H1 (cell line): Measurements from ENCODE around the gene ENO3. TPM values are rescaled to one million over a fixed set of nuclear protein-coding genes. Genes with fewer than 3 reads are reported as not detected.

Experiments
- CTCF ChIA-PET: fragments of 300-600 bp; sonication (Branson Sonifier 250); formaldehyde crosslinking; loops from one replicate; lab custom pipeline; 2021; ENCODE audit not compliant: partially characterized antibody; lab: Charles Lee
- POLR2A ChIA-PET: fragments of 300-600 bp; sonication (Branson Sonifier 250); formaldehyde crosslinking; loops from one replicate; lab custom pipeline; 2021; ENCODE audit warnings: inconsistent platforms; ENCODE audit not compliant: partially characterized antibody; lab: Charles Lee
- DNase-seq, 2 experiments: peaks; one replicate each; pipeline versions ENCODE4 v3.0.0 to v3.0.0-alpha.2; 2010 to 2022; ENCODE audit warnings: low spot score in 2 of 2, low read depth in 1 of 2, mixed read lengths in 1 of 2
- FAIRE-seq: peaks from 2 replicates; lab custom pipeline; 2011; peaks lifted over from hg19 to GRCh38; lab: Jason Lieb, UNC
- H2AFZ ChIP-seq: 2 replicates; pipeline ENCODE4 v1.8.1; 2012; ENCODE audit warnings: low read length, inconsistent platforms
- H2AK5ac ChIP-seq: 2 replicates; pipeline ENCODE4 v1.6.1; 2013; ENCODE audit warnings: low read depth, low read length
- H2BK120ac ChIP-seq: replicated peaks from 2 replicates; pipeline ENCODE3; 2013; ENCODE audit warnings: low read depth, low read length, inconsistent platforms
- H2BK12ac ChIP-seq: 2 replicates; pipeline ENCODE4 v1.6.1; 2013; ENCODE audit warnings: low read depth, low read length
- H2BK15ac ChIP-seq: 2 replicates; pipeline ENCODE4 v1.6.1; 2013; ENCODE audit warnings: low read length
- H2BK20ac ChIP-seq: 2 replicates; pipeline ENCODE4 v1.6.1; 2013; ENCODE audit warnings: low read length
- H2BK5ac ChIP-seq: 2 replicates; pipeline ENCODE4 v1.6.1; 2013; ENCODE audit warnings: low read depth, low read length
- H3K14ac ChIP-seq: 2 replicates; pipeline ENCODE4 v1.6.1; 2013; ENCODE audit warnings: inconsistent platforms; ENCODE audit not compliant: insufficient read length
- H3K18ac ChIP-seq: 2 replicates; pipeline ENCODE4 v1.6.1; 2013; ENCODE audit warnings: low read length; ENCODE audit errors: extremely low read depth
- H3K23ac ChIP-seq: 2 replicates; pipeline ENCODE4 v1.6.1; 2013; ENCODE audit warnings: inconsistent platforms; ENCODE audit not compliant: insufficient read length
- H3K23me2 ChIP-seq: 2 replicates; pipeline ENCODE4 v1.6.1; 2013; ENCODE audit warnings: low read depth, low read length
- H3K27ac ChIP-seq: 2 replicates; pipeline ENCODE4 v1.6.1; 2011; ENCODE audit warnings: low read depth, low read length, inconsistent platforms
- H3K27me3 ChIP-seq, 4 experiments: replicated peaks in 1 of 4; 1 replicate in 1 of 4; 2 replicates in 3 of 4; pipeline versions ENCODE4 v1.6.1 to v1.8.1; 2011 to 2013; ENCODE audit warnings: low read length in 3 of 4, mild to moderate bottlenecking in 3 of 4, inconsistent platforms in 2 of 4, mixed read lengths in 2 of 4, moderate library complexity in 1 of 4; ENCODE audit not compliant: control insufficient read depth in 3 of 4, insufficient read depth in 3 of 4; ENCODE audit errors: extremely low read depth in 1 of 4
- H3K36me3 ChIP-seq, 4 experiments: 2 replicates each; pipeline versions ENCODE4 v1.6.1 to v1.8.1; 2011 to 2013; ENCODE audit warnings: mild to moderate bottlenecking in 4 of 4, low read length in 3 of 4, moderate library complexity in 2 of 4, control low read depth in 1 of 4, inconsistent platforms in 1 of 4; ENCODE audit not compliant: insufficient read depth in 4 of 4, control insufficient read depth in 2 of 4
- H3K4ac ChIP-seq: replicated peaks from 2 replicates; pipeline ENCODE3; 2013; ENCODE audit warnings: low read length, low read depth, mixed read lengths, inconsistent platforms; ENCODE audit not compliant: insufficient read length
- H3K4me1 ChIP-seq, 4 experiments: replicated peaks in 1 of 4; 1 replicate in 1 of 4; 2 replicates in 3 of 4; pipeline versions ENCODE4 v1.6.1 to v1.8.1; 2011 to 2013; ENCODE audit warnings: low read length in 3 of 4, inconsistent platforms in 2 of 4, mixed read lengths in 1 of 4; ENCODE audit not compliant: insufficient read depth in 4 of 4, control insufficient read depth in 3 of 4
- H3K4me2 ChIP-seq, 2 experiments: 2 replicates each; pipeline versions ENCODE4 v1.6.1 to v1.8.1; 2011 to 2013; ENCODE audit warnings: low read depth in 2 of 2, low read length in 2 of 2, control low read depth in 1 of 2, inconsistent platforms in 1 of 2, mild to moderate bottlenecking in 1 of 2; ENCODE audit not compliant: insufficient read depth in 1 of 2
- H3K4me3 ChIP-seq, 4 experiments: fragments of 200-600, 300-600 bp in 1 of 4; sonication (generic), shearing (Covaris generic), sonication (Bioruptor Twin) in 1 of 4; 2 replicates each; pipeline versions ENCODE4 v1.5.1 to v1.8.1; 2011 to 2016; ENCODE audit warnings: low read length in 4 of 4, low read depth in 3 of 4, control low read depth in 2 of 4, inconsistent platforms in 2 of 4, mild to moderate bottlenecking in 2 of 4, mixed read lengths in 1 of 4, moderate library complexity in 1 of 4; ENCODE audit not compliant: insufficient read depth in 2 of 4; ENCODE audit errors: extremely low read depth in 1 of 4
- H3K56ac ChIP-seq: replicated peaks from 2 replicates; pipeline ENCODE3; 2013; ENCODE audit warnings: low read depth, mild to moderate bottlenecking, mixed read lengths, low read length, inconsistent platforms; ENCODE audit not compliant: insufficient read length
- H3K79me1 ChIP-seq: 2 replicates; pipeline ENCODE4 v1.6.1; 2013; ENCODE audit warnings: low read depth, low read length, control low read depth
- H3K79me2 ChIP-seq, 2 experiments: 2 replicates each; pipeline versions ENCODE4 v1.6.1 to v1.8.1; 2012 to 2013; ENCODE audit warnings: low read length in 2 of 2, mild to moderate bottlenecking in 2 of 2, inconsistent platforms in 1 of 2; ENCODE audit not compliant: insufficient read depth in 2 of 2, control insufficient read depth in 1 of 2
- H3K9ac ChIP-seq, 4 experiments: replicated peaks in 1 of 4; 1 replicate in 1 of 4; 2 replicates in 3 of 4; pipeline versions ENCODE4 v1.6.1 to v1.8.1; 2011 to 2013; ENCODE audit warnings: low read depth in 3 of 4, low read length in 3 of 4, control low read depth in 2 of 4, mild to moderate bottlenecking in 2 of 4, moderate library complexity in 2 of 4, inconsistent platforms in 1 of 4; ENCODE audit errors: extremely low read depth in 1 of 4
- H3K9me3 ChIP-seq, 2 experiments: 2 replicates each; pipeline versions ENCODE4 v1.6.1 to v1.8.1; 2012 to 2013; ENCODE audit warnings: mild to moderate bottlenecking in 2 of 2, moderate library complexity in 2 of 2, control low read depth in 1 of 2, inconsistent platforms in 1 of 2, low read depth in 1 of 2, low read length in 1 of 2, mixed read lengths in 1 of 2; ENCODE audit not compliant: insufficient read depth in 2 of 2
- H4K20me1 ChIP-seq, 2 experiments: replicated peaks in 1 of 2; 2 replicates each; pipeline versions ENCODE3 to v1.8.1; 2011 to 2013; ENCODE audit warnings: inconsistent platforms in 2 of 2, low read length in 2 of 2, mild to moderate bottlenecking in 1 of 2; ENCODE audit not compliant: insufficient read depth in 2 of 2, control insufficient read depth in 1 of 2
- H4K5ac ChIP-seq: 2 replicates; pipeline ENCODE4 v1.6.1; 2013; ENCODE audit warnings: low read length, low read depth, mixed read lengths, inconsistent platforms; ENCODE audit not compliant: insufficient read length
- H4K8ac ChIP-seq: 2 replicates; pipeline ENCODE4 v1.8.0; 2013; ENCODE audit warnings: mild to moderate bottlenecking, moderate library complexity, low read length, inconsistent platforms; ENCODE audit not compliant: insufficient read depth; ENCODE audit errors: extremely low read depth
- H4K91ac ChIP-seq: replicated peaks from 2 replicates; pipeline ENCODE3; 2013; ENCODE audit warnings: low read length, mixed read lengths, inconsistent platforms; ENCODE audit not compliant: insufficient read length
- BACH1 ChIP-seq: IDR thresholded peaks from 2 replicates; pipeline ENCODE4 v1.6.1; 2012; ENCODE audit warnings: low read length, improper control_type of control experiment
- CBX5 ChIP-seq: fragments of 300-800, 300-1000 bp; sonication (generic); IDR thresholded peaks from 2 replicates; pipeline ENCODE4 v1.7.1; 2016; ENCODE audit warnings: antibody characterized with exemption, low read length, low read depth
- CEBPB ChIP-seq: IDR thresholded peaks from 2 replicates; pipeline ENCODE4 v1.6.1; 2012; ENCODE audit warnings: low read depth, low read length
- CHD1 ChIP-seq: IDR thresholded peaks from 2 replicates; pipeline ENCODE4 v1.6.1; 2012; ENCODE audit warnings: low read depth, low read length, improper control_type of control experiment
- EP300 ChIP-seq, 2 experiments: IDR thresholded peaks; 1 replicate in 1 of 2; 2 replicates in 1 of 2; pipeline ENCODE4 v1.6.1; 2011 to 2012; ENCODE audit warnings: low read depth in 2 of 2, low read length in 2 of 2, mild to moderate bottlenecking in 2 of 2, borderline replicate concordance in 1 of 2, inconsistent platforms in 1 of 2, moderate library complexity in 1 of 2
- GTF2F1 ChIP-seq: IDR thresholded peaks from 2 replicates; pipeline ENCODE4 v1.6.1; 2012; ENCODE audit warnings: low read depth, low read length, improper control_type of control experiment, borderline replicate concordance
- HDAC2 ChIP-seq, 2 experiments: fragments of 300-600 bp in 1 of 2; sonication (generic) in 1 of 2; IDR thresholded peaks; 2 replicates each; pipeline ENCODE4 v1.6.1; 2011 to 2012; ENCODE audit warnings: low read depth in 2 of 2, low read length in 2 of 2, mild to moderate bottlenecking in 2 of 2, moderate library complexity in 2 of 2, borderline replicate concordance in 1 of 2, inconsistent platforms in 1 of 2
- PHF8 ChIP-seq: fragments of 200-600 bp; sonication (generic); conservative IDR thresholded peaks from 2 replicates; pipeline ENCODE4 v1.7.1; 2012; ENCODE audit warnings: low read depth, mild to moderate bottlenecking, inconsistent platforms, low read length, moderate library complexity
- RBBP5 ChIP-seq: IDR thresholded peaks from 2 replicates; pipeline ENCODE4 v1.7.1; 2012; ENCODE audit warnings: low read depth, mild to moderate bottlenecking, inconsistent platforms, low read length, moderate library complexity, borderline replicate concordance
- SP1 ChIP-seq: IDR thresholded peaks from 2 replicates; pipeline ENCODE4 v1.6.1; 2011; ENCODE audit warnings: low read depth, low read length
- SUZ12 ChIP-seq: fragments of 200-600 bp; sonication (generic); IDR thresholded peaks from 2 replicates; pipeline ENCODE4 v1.6.1; 2012; ENCODE audit warnings: mild to moderate bottlenecking, inconsistent platforms, low read length, moderate library complexity, mixed read lengths
- WGBS, 2 experiments: shearing (Covaris generic) in 1 of 2; methylation state at CpG; one replicate each; pipeline versions ENCODE4 v1.1.6 to v1.1.7; 2013 to 2015; ENCODE audit warnings: low lambda C conversion rate in 2 of 2, mixed read lengths in 2 of 2, inconsistent platforms in 1 of 2, low coverage in 1 of 2, missing lambda C conversion rate in 1 of 2; ENCODE audit not compliant: insufficient replicate concordance in 2 of 2, insufficient coverage in 1 of 2, insufficient read length in 1 of 2; ENCODE audit errors: extremely low coverage in 1 of 2, missing lambda C conversion rate in 1 of 2; 5-methylcytosine and 5-hydroxymethylcytosine counted together
- polyA plus RNA-seq, 7 experiments: library from polyadenylated mRNA; depleted of rRNA in 3 of 7; stranded (reverse) in 5 of 7; unstranded in 2 of 7; fragments of >200 nt in 5 of 7; fragments of 200-250 nt in 2 of 7; gene quantifications; 1 replicate in 5 of 7; 2 replicates in 1 of 7; 4 replicates in 1 of 7; pipeline versions ENCODE4 v1.2.1 to v1.2.3, GENCODE V29; 2011 to 2013; ENCODE audit warnings: missing spikeins in 2 of 7, mixed read lengths in 2 of 7
- total RNA-seq: library from RNA; stranded (reverse); fragmentation: NEBNext Ultra II Directional; extraction: Animal tissue kit (Norgen Biotek cat#: 25700); gene quantifications from 2 replicates; pipeline ENCODE4 v1.2.1, GENCODE V29; 2021
- TF ChIP-seq, protein P1 (sequence below): IDR thresholded peaks from 2 replicates; pipeline ENCODE4 v1.6.1; 2012; ENCODE audit warnings: inconsistent platforms

ENO3 gene
- total and polyA plus RNA-seq, 2 of the 8 experiments (the other 6 are each of a cell fraction or from before 2014, with no cell fraction given): 25.0 to 25.7 TPM

DNA sequence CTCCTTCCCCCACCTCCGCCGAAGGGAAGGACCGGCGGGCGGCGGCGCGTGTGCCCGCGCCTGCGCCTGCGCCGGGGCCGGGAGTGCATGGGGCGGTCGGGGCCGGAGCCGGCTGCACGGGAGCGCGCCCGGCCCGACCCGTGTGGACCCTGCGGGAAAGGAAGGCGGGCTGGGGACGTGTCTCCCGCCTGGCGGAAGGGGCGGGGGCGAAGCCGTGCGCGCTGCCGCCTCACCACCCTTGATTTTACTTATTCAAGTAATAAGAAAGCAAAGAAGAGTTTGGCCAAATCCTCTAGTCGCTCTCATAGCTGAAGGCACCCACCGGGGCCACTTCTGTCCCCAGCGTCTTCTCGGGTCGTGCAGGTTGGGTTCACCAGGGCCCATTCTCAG lies 2.0 kb upstream of the ENO3 start:
- no peak for FAIRE-seq
- WGBS, 2 experiments: 0% methylated on average over 26 of the region's 40 CpGs; no CpG with 5 or more reads in 1 of the 2 experiments
- Histone ChIP-seq H2AFZ (no peak overlapping the region), H2BK20ac (no peak overlapping the region), H3K14ac (no peak overlapping the region), H3K9me3 (no peaks in the 10 kb centered on the region), H4K5ac (peak overlapping the region; percentile 97), H3K23me2 (peaks cover 18% of the 10 kb centered on the region), H4K20me1 (peaks cover 16 to 18% of the 10 kb centered on the region in 2 experiments), H4K8ac (peak overlapping the region; percentile 73; the same call in 1 of the 2 replicates), H3K9ac (peak overlapping the region in 3 of 4 experiments; percentile 75 to 93 (median 77); a peak in 6 of 7 replicates), H4K91ac (peak overlapping the region; percentile 94), H3K23ac (no peak overlapping the region), H3K79me2 (peaks cover 8 to 39% of the 10 kb centered on the region in 2 experiments), H2AK5ac (no peak overlapping the region), H3K27me3 (no peaks in the 10 kb centered on the region), H3K4me3 (peak overlapping the region; percentile 87 to 99 (median 96)), H3K79me1 (0 out of 2 replicates have a peak, but pooled peaks cover 2% of the 10 kb centered on the region), H3K18ac (peak overlapping the region; percentile 97), H2BK15ac (peak overlapping the region; percentile 81; the same call in 1 of the 2 replicates), H2BK120ac (peak overlapping the region; percentile 35), H3K4me1 (peaks cover 4 to 17% (median 12%) of the 10 kb centered on the region in 4 experiments), H3K27ac (peak overlapping the region; percentile 94; the same call in 1 of the 2 replicates), H3K36me3 (peaks cover 2 to 28% (median 22%) of the 10 kb centered on the region in 4 experiments), H2BK5ac (peak overlapping the region; percentile 94), H3K4me2 (peak overlapping the region; percentile 87 to 95), H2BK12ac (0 out of 2 replicates have a peak overlapping the region, but pooled peaks have one; percentile 85), H3K56ac (peak overlapping the region; percentile 93), H3K4ac (peak overlapping the region; percentile 62)
- peak in 1 of 2 experiments; percentile 85 for DNase-seq
- POLR2A ChIA-PET: interaction anchor here (0.6 to 32.4 kb wide), 19 partner anchors 2 to 338 kb away, joined by 3 to 987 read pairs (median 5); partner anchors contain the start of genes C17orf107, CAMTA2, ENO3 and GP1BA
- CTCF ChIA-PET: interaction anchor here (1.0 to 2.1 kb wide), 2 partner anchors 9 to 18 kb away, joined by 3 to 5 read pairs; partner anchors contain the start of genes RNF167 and SLC25A11
- TF ChIP-seq, protein P1, sequence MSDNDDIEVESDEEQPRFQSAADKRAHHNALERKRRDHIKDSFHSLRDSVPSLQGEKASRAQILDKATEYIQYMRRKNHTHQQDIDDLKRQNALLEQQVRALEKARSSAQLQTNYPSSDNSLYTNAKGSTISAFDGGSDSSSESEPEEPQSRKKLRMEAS: peak; percentile 11; the same call in 1 of the 2 replicates
- TF ChIP-seq EP300 (IDR thresholded peaks at IDR 0.05; ENCODE audit: borderline replicate concordance in 1 of 2, low read depth in 2 of 2, low read length in 2 of 2): no peak
- TF ChIP-seq GTF2F1: no peak
- TF ChIP-seq BACH1: no peak
- no peak for TF ChIP-seq HDAC2 (IDR thresholded peaks at IDR 0.05; ENCODE audit: borderline replicate concordance in 1 of 2, low read depth in 2 of 2, low read length in 2 of 2)
- no peak for TF ChIP-seq CEBPB
- TF ChIP-seq SUZ12: no peak
- TF ChIP-seq RBBP5: no peak
- no peak for TF ChIP-seq CBX5
- TF ChIP-seq CHD1: no peak
- no peak for TF ChIP-seq SP1
- TF ChIP-seq PHF8: no peak
